Measurements from ENCODE around the gene SMCO1.

- TF ChIP-seq POLR2A (IDR thresholded peaks at IDR 0.05; ENCODE audit: low read length) (no peak), GATA1 (IDR thresholded peaks at IDR 0.05; ENCODE audit: low read depth, low read length) (no peak)
Measured at GRCh38 chr3:196496183-196496582, 19.0 kb downstream of the SMCO1 start.
